Measurements from ENCODE around the gene PNLIPRP2. TPM values are rescaled to one million over a fixed set of nuclear protein-coding genes. Genes with fewer than 3 reads are reported as not detected.

PNLIPRP2 gene
- total RNA-seq, 1 donor from 2014 or later, result 1.6 TPM

DNA sequence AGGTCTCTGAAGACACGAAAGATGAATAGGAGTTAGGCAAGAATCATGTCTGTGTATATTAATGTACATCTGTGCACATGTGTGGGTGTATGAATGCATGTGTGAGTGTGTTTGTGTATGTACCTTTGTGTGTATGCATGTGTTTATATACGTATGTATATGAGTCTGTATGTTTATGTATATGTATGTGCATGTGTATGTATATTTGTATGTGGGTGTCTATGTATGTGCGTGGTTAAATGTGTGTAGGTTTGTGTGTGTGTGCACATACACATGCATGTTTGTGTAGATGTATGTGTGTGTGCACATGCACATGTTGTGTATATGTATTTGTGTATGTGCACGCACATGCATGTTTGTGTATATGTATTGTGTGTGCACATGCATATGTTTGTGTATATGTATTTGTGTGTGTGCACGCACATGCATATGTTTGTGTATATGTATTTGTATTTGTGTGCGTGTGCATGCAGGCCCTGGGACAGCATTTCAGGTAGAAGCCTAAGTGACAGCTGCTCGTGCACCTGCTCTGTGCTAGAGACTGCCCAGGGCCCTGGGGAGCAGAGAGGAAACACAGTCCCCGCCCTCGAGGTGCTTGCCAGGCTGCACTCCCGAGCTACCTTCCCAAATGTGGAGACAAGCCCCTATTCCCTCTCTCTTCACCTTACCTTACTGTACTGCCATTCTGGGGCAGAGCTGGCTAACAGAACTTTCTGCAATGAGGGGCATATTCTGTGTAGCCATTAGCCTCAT is 17.9 kb upstream of the PNLIPRP2 start:
- Histone ChIP-seq H3K27me3 (no peaks in the 10 kb centered on the region), H3K79me2 (ENCODE audit: low read depth) (no peaks in the 10 kb centered on the region), H3K4me2 (no peak overlapping the region), H3F3A (ENCODE audit: low read depth) (no peaks in the 10 kb centered on the region), H3K9me3 (ENCODE audit: low read depth) (no peaks in the 10 kb centered on the region), H3K27ac (no peak overlapping the region), H4K20me1 (ENCODE audit: low read depth) (no peaks in the 10 kb centered on the region), H3K4me1 (no peaks in the 10 kb centered on the region), H3K9ac (no peak overlapping the region), H2AFZ (replicated peaks) (no peak overlapping the region), H3K36me3 (no peaks in the 10 kb centered on the region), H3K4me3 (no peak overlapping the region)
- no peak for DNase-seq (ENCODE audit: low spot score)
- no peak overlapping the region for H3K27ac Mint-ChIP-seq
- H3K27me3 Mint-ChIP-seq (ENCODE audit: insufficient read depth, low read depth), result peaks cover 5% of the 10 kb centered on the region
- no peaks in the 10 kb centered on the region for H3K4me1 Mint-ChIP-seq
- H3K36me3 Mint-ChIP-seq, result no peaks in the 10 kb centered on the region
- no peaks in the 10 kb centered on the region for H3K9me3 Mint-ChIP-seq
- TF ChIP-seq EZH2 (IDR thresholded peaks at IDR 0.05) (no peak), EZH2phosphoT487 (IDR thresholded peaks at IDR 0.05) (no peak)
- TF ChIP-seq, protein P1, sequence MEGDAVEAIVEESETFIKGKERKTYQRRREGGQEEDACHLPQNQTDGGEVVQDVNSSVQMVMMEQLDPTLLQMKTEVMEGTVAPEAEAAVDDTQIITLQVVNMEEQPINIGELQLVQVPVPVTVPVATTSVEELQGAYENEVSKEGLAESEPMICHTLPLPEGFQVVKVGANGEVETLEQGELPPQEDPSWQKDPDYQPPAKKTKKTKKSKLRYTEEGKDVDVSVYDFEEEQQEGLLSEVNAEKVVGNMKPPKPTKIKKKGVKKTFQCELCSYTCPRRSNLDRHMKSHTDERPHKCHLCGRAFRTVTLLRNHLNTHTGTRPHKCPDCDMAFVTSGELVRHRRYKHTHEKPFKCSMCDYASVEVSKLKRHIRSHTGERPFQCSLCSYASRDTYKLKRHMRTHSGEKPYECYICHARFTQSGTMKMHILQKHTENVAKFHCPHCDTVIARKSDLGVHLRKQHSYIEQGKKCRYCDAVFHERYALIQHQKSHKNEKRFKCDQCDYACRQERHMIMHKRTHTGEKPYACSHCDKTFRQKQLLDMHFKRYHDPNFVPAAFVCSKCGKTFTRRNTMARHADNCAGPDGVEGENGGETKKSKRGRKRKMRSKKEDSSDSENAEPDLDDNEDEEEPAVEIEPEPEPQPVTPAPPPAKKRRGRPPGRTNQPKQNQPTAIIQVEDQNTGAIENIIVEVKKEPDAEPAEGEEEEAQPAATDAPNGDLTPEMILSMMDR (IDR thresholded peaks at IDR 0.05), result no peak
- H3K4me3 Mint-ChIP-seq, result no peak overlapping the region

GRCh38 chr10:116606061-116606483 is 14.7 kb upstream of the PNLIPRP2 start:
- no peaks in the 10 kb centered on the region for H3K36me3 Mint-ChIP-seq
- peaks cover 11% of the 10 kb centered on the region for H3K27me3 Mint-ChIP-seq (ENCODE audit: insufficient read depth, low read depth)
- no peaks in the 10 kb centered on the region for H4K20me1 ChIP-seq (ENCODE audit: low read depth)
- no peak overlapping the region for H3K9ac ChIP-seq
- H3K27me3 ChIP-seq, result peaks cover 20% of the 10 kb centered on the region
- H3K79me2 ChIP-seq (ENCODE audit: low read depth), result no peaks in the 10 kb centered on the region
- H2AFZ ChIP-seq (replicated peaks), result no peak overlapping the region
- no peak for DNase-seq (ENCODE audit: low spot score)
- H3K9me3 Mint-ChIP-seq, result peaks cover 2% of the 10 kb centered on the region
- H3K4me3 ChIP-seq, result no peak overlapping the region
- peaks cover 6% of the 10 kb centered on the region for H3K4me1 ChIP-seq
- peaks cover 4% of the 10 kb centered on the region for H3K4me1 Mint-ChIP-seq
- TF ChIP-seq EZH2phosphoT487 (IDR thresholded peaks at IDR 0.05) (no peak), EZH2 (IDR thresholded peaks at IDR 0.05) (no peak)
- TF ChIP-seq, protein P1 (IDR thresholded peaks at IDR 0.05), result no peak
- H3F3A ChIP-seq (ENCODE audit: low read depth), result no peaks in the 10 kb centered on the region
- H3K4me2 ChIP-seq, result no peak overlapping the region
- no peak overlapping the region for H3K4me3 Mint-ChIP-seq
- H3K36me3 ChIP-seq, result no peaks in the 10 kb centered on the region
- no peak overlapping the region for H3K27ac ChIP-seq
- no peak overlapping the region for H3K27ac Mint-ChIP-seq
- H3K9me3 ChIP-seq (ENCODE audit: low read depth), result no peaks in the 10 kb centered on the region

DNA sequence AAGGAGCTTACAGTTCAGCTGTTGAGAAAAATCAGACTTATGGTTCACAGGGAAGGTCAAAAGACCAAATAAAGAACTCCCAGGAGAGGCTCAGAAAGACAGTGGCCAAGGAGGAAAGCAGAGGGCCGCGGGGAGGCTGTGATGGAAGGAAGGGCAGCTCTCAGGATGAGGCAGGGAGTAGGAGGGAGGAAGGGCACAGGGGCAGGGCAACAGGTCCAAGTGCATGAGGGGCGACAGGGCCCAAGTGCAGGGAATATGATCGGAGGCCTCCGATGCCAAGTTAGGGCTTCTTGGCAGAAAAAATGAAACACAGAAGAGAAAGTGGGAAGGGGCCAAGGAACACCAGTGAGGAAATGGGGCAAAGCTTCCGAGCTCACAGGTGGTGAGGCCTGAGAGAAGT is 13.4 kb upstream of the PNLIPRP2 start:
- H3K9me3 Mint-ChIP-seq, result peaks cover 2% of the 10 kb centered on the region
- Histone ChIP-seq H3K9me3 (ENCODE audit: low read depth) (no peaks in the 10 kb centered on the region), H3K27ac (no peak overlapping the region), H4K20me1 (ENCODE audit: low read depth) (no peaks in the 10 kb centered on the region), H3K9ac (no peak overlapping the region), H3K79me2 (ENCODE audit: low read depth) (no peaks in the 10 kb centered on the region), H3K36me3 (no peaks in the 10 kb centered on the region), H3K4me2 (no peak overlapping the region), H2AFZ (replicated peaks) (no peak overlapping the region), H3F3A (ENCODE audit: low read depth) (no peaks in the 10 kb centered on the region), H3K4me3 (no peak overlapping the region), H3K4me1 (peaks cover 6% of the 10 kb centered on the region), H3K27me3 (peaks cover 20% of the 10 kb centered on the region)
- no peaks in the 10 kb centered on the region for H3K36me3 Mint-ChIP-seq
- no peak overlapping the region for H3K4me3 Mint-ChIP-seq
- TF ChIP-seq EZH2 (IDR thresholded peaks at IDR 0.05) (no peak), EZH2phosphoT487 (IDR thresholded peaks at IDR 0.05) (no peak)
- TF ChIP-seq, protein P1 (IDR thresholded peaks at IDR 0.05), result no peak
- H3K4me1 Mint-ChIP-seq, result peaks cover 4% of the 10 kb centered on the region
- H3K27me3 Mint-ChIP-seq (ENCODE audit: insufficient read depth, low read depth), result peaks cover 11% of the 10 kb centered on the region
- DNase-seq (ENCODE audit: low spot score), result no peak
- H3K27ac Mint-ChIP-seq, result no peak overlapping the region
